ENCODE measurements around the gene DNAAF8.

The DNAAF8 gene

GRCh38 chr16:4795828-4796572 is 61.7 kb downstream of the DNAAF8 start:
- no peak for DNase-seq (ENCODE audit: low read depth)
- TF ChIP-seq CTCF (IDR thresholded peaks at IDR 0.05; ENCODE audit: control insufficient read depth, extremely low read depth, insufficient read depth), result no peak
- H3K4me3 ChIP-seq (ENCODE audit: low read depth, low read length), result no peak overlapping the region

- TF ChIP-seq CTCF (IDR thresholded peaks at IDR 0.05; ENCODE audit: control insufficient read depth, extremely low read depth, insufficient read depth), result no peak
- no peak overlapping the region for H3K4me3 ChIP-seq (ENCODE audit: low read depth, low read length)
- no peak for DNase-seq (ENCODE audit: low read depth)
These were observed 62.9 kb downstream of the DNAAF8 start for GRCh38 chr16:4796982-4797804.

GRCh38 chr16:4797805-4798252 is 63.5 kb downstream of the DNAAF8 start:
- TF ChIP-seq CTCF (IDR thresholded peaks at IDR 0.05; ENCODE audit: control insufficient read depth, extremely low read depth, insufficient read depth), result no peak

GRCh38 chr16:4798456-4798855 is 64.1 kb downstream of the DNAAF8 start:
- TF ChIP-seq CTCF (IDR thresholded peaks at IDR 0.05; ENCODE audit: control insufficient read depth, extremely low read depth, insufficient read depth), result no peak
- no peak overlapping the region for H3K4me3 ChIP-seq (ENCODE audit: low read depth, low read length)
- DNase-seq (ENCODE audit: low read depth), result no peak

More at GRCh38 chr16:4797805-4798252, 63.5 kb downstream of the DNAAF8 start:
- H3K4me3 ChIP-seq (ENCODE audit: low read depth, low read length), result no peak overlapping the region
- no peak for DNase-seq (ENCODE audit: low read depth)
